GM12864 (cell line): Measurements from ENCODE around the gene TRHDE.

Experiments
- DNase-seq: peaks from one replicate; pipeline ENCODE4 v3.0.0-alpha.2; 2011; ENCODE audit warnings: low read depth
- H3K4me3 ChIP-seq: 2 replicates; pipeline ENCODE4 v1.5.1; 2011; ENCODE audit warnings: mild to moderate bottlenecking, low read depth, low read length, control low read depth
- CTCF ChIP-seq: IDR thresholded peaks from 2 replicates; pipeline ENCODE4 v1.5.1; 2011; ENCODE audit warnings: low read depth, mild to moderate bottlenecking, moderate library complexity, low read length, control low read depth, inconsistent platforms; ENCODE audit errors: missing control alignments

Gene TRHDE, protein sequence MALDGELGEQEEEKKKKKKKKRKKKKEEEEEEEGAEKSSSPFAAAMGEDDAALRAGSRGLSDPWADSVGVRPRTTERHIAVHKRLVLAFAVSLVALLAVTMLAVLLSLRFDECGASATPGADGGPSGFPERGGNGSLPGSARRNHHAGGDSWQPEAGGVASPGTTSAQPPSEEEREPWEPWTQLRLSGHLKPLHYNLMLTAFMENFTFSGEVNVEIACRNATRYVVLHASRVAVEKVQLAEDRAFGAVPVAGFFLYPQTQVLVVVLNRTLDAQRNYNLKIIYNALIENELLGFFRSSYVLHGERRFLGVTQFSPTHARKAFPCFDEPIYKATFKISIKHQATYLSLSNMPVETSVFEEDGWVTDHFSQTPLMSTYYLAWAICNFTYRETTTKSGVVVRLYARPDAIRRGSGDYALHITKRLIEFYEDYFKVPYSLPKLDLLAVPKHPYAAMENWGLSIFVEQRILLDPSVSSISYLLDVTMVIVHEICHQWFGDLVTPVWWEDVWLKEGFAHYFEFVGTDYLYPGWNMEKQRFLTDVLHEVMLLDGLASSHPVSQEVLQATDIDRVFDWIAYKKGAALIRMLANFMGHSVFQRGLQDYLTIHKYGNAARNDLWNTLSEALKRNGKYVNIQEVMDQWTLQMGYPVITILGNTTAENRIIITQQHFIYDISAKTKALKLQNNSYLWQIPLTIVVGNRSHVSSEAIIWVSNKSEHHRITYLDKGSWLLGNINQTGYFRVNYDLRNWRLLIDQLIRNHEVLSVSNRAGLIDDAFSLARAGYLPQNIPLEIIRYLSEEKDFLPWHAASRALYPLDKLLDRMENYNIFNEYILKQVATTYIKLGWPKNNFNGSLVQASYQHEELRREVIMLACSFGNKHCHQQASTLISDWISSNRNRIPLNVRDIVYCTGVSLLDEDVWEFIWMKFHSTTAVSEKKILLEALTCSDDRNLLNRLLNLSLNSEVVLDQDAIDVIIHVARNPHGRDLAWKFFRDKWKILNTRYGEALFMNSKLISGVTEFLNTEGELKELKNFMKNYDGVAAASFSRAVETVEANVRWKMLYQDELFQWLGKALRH

DNA sequence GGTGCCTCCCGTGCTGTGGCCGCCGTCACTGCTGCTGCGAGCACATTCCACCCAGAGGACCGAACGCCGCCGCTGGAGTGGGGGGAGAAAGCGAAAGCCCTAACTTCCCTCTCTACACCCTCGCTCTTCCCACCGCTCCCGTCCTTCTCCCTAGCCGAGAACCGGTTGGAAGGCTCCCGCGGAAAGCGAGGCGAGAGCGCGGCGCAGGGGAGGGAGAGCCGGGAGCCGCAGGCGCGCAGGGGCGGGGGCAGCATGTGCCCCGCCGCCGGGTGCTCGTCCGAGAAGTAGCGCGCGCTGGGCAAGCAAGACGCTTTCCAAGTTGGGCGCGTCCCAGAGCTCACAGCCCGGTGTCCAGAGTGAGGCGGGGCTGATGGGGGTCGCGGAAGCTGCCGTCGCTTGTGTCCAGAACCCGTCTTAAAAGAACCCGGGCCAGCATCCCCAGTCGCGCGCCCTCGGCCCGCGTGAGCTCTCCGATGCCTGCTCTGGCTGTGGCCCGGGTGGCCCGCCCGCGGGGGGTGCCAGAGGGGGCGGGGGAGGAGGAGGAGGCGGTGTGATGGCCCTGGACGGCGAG, at the start of gene TRHDE:
Gene TRHDE (plus strand): TSS at position 280 of the 571 bp plus-strand sequence. CDS start 274 bp downstream, at position 554.
- TF ChIP-seq CTCF: no peak
- DNase-seq: no peak
- H3K4me3 ChIP-seq: no peak within 1 kb of the TSS

DNA sequence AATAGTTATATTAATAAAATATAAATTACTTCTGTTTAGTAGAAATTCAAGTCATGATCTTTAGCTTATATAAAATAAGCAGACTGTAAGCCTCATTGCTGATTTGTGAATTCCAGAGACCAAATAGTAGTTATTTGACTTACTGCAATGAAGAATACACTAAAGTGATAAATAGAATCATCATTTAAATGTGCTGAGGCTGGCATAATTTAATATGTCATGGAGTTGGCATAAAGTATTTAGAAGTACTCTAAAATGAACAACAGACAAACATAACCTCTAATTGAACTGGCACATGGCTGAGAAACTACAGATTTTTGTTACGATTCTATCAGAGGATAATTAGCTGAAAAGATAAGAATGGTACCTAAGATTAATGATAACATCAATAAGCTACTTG, 45.7 kb upstream of the TRHDE start:
- no peak for DNase-seq
- no peak overlapping the region for H3K4me3 ChIP-seq
- TF ChIP-seq CTCF: no peak

DNA sequence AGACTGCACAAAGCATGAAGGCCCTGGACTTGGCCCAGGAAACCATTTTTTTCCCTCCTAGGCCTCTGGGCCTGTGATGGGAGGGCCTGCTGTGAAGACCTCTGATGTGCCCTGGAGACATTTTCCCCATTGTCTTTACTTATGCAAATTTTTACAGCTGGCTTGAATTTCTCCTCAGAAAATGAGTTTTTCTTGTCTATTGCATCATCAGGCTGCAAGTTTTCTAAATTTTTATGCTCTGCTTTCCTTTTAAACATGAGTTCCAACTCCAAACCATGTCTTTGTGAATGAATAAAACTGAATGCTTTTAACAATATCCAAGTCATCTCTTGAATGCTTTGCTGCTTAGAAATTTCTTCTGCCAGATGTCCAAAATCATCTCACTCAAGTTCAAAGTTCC, 43.7 kb upstream of the TRHDE start:
- DNase-seq: no peak
- no peak overlapping the region for H3K4me3 ChIP-seq
- no peak for TF ChIP-seq CTCF

DNA sequence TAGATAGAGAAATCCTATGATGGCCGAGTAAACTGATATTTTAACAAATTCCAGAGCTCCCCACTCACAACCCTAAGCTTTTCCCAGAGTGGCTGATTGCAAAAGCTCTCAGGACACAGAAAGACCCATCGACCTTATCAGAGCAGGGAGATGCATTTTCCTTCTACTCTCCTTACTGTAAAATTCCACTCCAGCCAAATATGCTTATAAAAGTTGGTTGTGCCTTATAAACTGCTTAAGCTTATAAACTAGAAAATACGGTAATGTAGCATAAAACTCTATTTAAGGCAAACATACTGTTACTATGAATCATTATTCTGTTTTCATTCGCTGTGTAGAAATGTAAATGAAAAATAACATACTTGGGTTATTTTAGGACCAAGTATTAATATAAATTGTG, 41.6 kb upstream of the TRHDE start:
- DNase-seq: no peak
- H3K4me3 ChIP-seq: no peak overlapping the region
- TF ChIP-seq CTCF: no peak

- no peak for DNase-seq
- TF ChIP-seq CTCF: no peak
- no peak overlapping the region for H3K4me3 ChIP-seq
Measured at GRCh38 chr12:72234886-72235285, 37.3 kb upstream of the TRHDE start.

DNA sequence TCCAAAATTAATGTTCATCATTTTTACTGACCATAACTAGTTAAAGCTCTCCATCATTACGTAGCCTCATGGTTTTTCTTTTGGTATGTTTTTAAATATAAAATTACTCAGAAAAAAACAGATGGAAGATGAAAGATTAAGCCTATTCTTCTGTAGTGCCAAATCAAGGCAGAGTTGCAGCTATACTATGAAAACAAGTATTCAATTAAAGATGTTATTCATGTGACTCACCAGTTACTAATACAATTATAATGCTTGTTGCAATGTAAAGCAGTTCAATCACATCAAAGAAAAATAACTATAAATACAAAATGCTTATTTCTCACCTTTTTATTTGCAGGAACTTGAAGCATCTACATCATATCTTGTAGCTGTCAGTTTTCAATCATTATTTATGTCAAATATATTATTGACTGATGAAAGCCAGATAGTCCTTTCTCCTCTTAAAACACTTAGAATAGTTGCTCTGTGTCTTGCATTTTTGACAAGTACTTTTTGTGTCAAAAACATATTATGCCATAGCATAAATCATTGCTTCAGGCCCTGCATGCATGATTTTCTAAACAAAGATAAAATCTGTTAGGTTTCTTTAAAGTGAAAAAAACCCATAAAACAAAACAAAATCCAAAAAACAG, 36.0 kb upstream of the TRHDE start:
- H3K4me3 ChIP-seq: no peak overlapping the region
- TF ChIP-seq CTCF: no peak
- no peak for DNase-seq
